Colonic mucosa (tissue), 4 donors: ENCODE data around the gene DRAM1. TPM values are rescaled to one million over a fixed set of nuclear protein-coding genes. Genes with fewer than 3 reads are reported as not detected.

Source experiments
- DNase-seq: peaks from one replicate; pipeline ENCODE4 v3.0.0-alpha.2; 2020
- H3K27ac ChIP-seq: fragments of 200-600 bp; one replicate; pipeline ENCODE4 v1.8.0; 2021
- H3K27me3 ChIP-seq: fragments of 200-600 bp; one replicate; pipeline ENCODE4 v1.8.0; 2021
- H3K36me3 ChIP-seq: fragments of 200-600 bp; one replicate; pipeline ENCODE4 v1.8.0; 2021
- H3K4me1 ChIP-seq: fragments of 200-600 bp; one replicate; pipeline ENCODE4 v1.8.0; 2021; ENCODE audit warnings: mild to moderate bottlenecking
- H3K4me3 ChIP-seq: fragments of 200-600 bp; one replicate; pipeline ENCODE4 v1.8.0; 2021
- H3K9ac ChIP-seq, 2 donors: one replicate each; pipeline ENCODE4 v1.7.0; 2013; ENCODE audit warnings: control low read depth in 2 of 2, low read depth in 2 of 2, low read length in 2 of 2
- H3K9me3 ChIP-seq: fragments of 200-600 bp; one replicate; pipeline ENCODE4 v1.8.0; 2021
- CTCF ChIP-seq: fragments of 200-600 bp; IDR thresholded peaks from one replicate; pipeline ENCODE4 v1.8.0; 2022; ENCODE audit warnings: antibody characterized with exemption, mild to moderate bottlenecking
- intact Hi-C: fragments of 100-400 bp; cut with DNase I; formaldehyde crosslinking; loops from one replicate; pipeline ENCODE4 v1.14.1; 2022
- total RNA-seq, 2 donors: library from RNA; stranded (reverse); fragmentation: NEBNext Ultra II Directional in 1 of 2; extraction: Animal tissue kit (Norgen Biotek cat#: 25700) in 1 of 2; gene quantifications; one replicate each; pipeline ENCODE4 v1.2.1, GENCODE V29; 2021
- donor health status: healthy.
- donor health status: DM: no; HTN: no; CAD: no.
- donor health status: DM: no; HTN: no; CAD: no.

The DRAM1 gene
- total RNA-seq, 2 donors from 2014 or later, result 4.0 to 10.0 TPM

GRCh38 chr12:101957252-101957959 lies 80.0 kb downstream of the DRAM1 start:
- Histone ChIP-seq H3K27me3 (no peaks in the 10 kb centered on the region), H3K4me3 (no peak overlapping the region), H3K4me1 (no peaks in the 10 kb centered on the region), H3K9me3 (no peaks in the 10 kb centered on the region), H3K36me3 (no peaks in the 10 kb centered on the region), H3K27ac (no peak overlapping the region), H3K9ac (no peak overlapping the region)
- intact Hi-C loops, result no loop called here
- DNase-seq, result no peak
- TF ChIP-seq CTCF, result no peak

- no peak for DNase-seq
- Histone ChIP-seq H3K27me3 (no peaks in the 10 kb centered on the region), H3K36me3 (no peaks in the 10 kb centered on the region), H3K27ac (no peak overlapping the region), H3K4me3 (no peak overlapping the region), H3K9ac (no peak overlapping the region), H3K4me1 (no peaks in the 10 kb centered on the region), H3K9me3 (no peaks in the 10 kb centered on the region)
- intact Hi-C loops, result no loop called here
- TF ChIP-seq CTCF, result no peak
Observed at GRCh38 chr12:101959607-101960006, 82.2 kb downstream of the DRAM1 start.

GRCh38 chr12:101962486-101962885 lies 85.1 kb downstream of the DRAM1 start:
- no peak overlapping the region for H3K4me3 ChIP-seq
- DNase-seq, result no peak
- no peaks in the 10 kb centered on the region for H3K27me3 ChIP-seq
- intact Hi-C loops, result no loop called here
- no peaks in the 10 kb centered on the region for H3K9me3 ChIP-seq
- H3K9ac ChIP-seq, result no peak overlapping the region
- no peak overlapping the region for H3K27ac ChIP-seq
- H3K4me1 ChIP-seq, result no peaks in the 10 kb centered on the region
- H3K36me3 ChIP-seq, result no peaks in the 10 kb centered on the region
- TF ChIP-seq CTCF, result no peak

- Histone ChIP-seq H3K4me1 (no peaks in the 10 kb centered on the region), H3K27me3 (no peaks in the 10 kb centered on the region), H3K9ac (no peak overlapping the region), H3K36me3 (no peaks in the 10 kb centered on the region), H3K9me3 (no peaks in the 10 kb centered on the region), H3K27ac (no peak overlapping the region), H3K4me3 (no peak overlapping the region)
- DNase-seq, result no peak
- intact Hi-C loops, result no loop called here
- no peak for TF ChIP-seq CTCF
Observed at GRCh38 chr12:101963697-101964096, 86.3 kb downstream of the DRAM1 start.

GRCh38 chr12:101966496-101966895 lies 89.1 kb downstream of the DRAM1 start:
- Histone ChIP-seq H3K27ac (no peak overlapping the region), H3K36me3 (no peaks in the 10 kb centered on the region), H3K9me3 (no peaks in the 10 kb centered on the region), H3K4me3 (no peak overlapping the region), H3K9ac (no peak overlapping the region), H3K4me1 (no peaks in the 10 kb centered on the region), H3K27me3 (no peaks in the 10 kb centered on the region)
- DNase-seq, result no peak
- no peak for TF ChIP-seq CTCF
- intact Hi-C loops, result no loop called here
